ENCODE results near the gene FSTL4.
A peak's percentile ranks its signal among the peaks of the same experiment; 100 is the strongest.

The FSTL4 gene

GRCh38 chr5:133433641-133434040 is 178.7 kb downstream of the FSTL4 start:
- no peaks in the 10 kb centered on the region for H3K4me1 Mint-ChIP-seq

GRCh38 chr5:133432956-133433532 is 179.3 kb downstream of the FSTL4 start:
- Mint-ChIP-seq H3K36me3 (no peaks in the 10 kb centered on the region), H3K27ac (no peak overlapping the region), H3K4me1 (no peaks in the 10 kb centered on the region), H3K9me3 (no peaks in the 10 kb centered on the region), H3K4me3 (no peak overlapping the region)
- ATAC-seq (no peak), DNase-seq (ENCODE audit: low spot score in 2 of 2) (peak in 1 of 2 donors; percentile 33)

More at GRCh38 chr5:133433641-133434040, 178.7 kb downstream of the FSTL4 start:
- Mint-ChIP-seq H3K4me3 (no peak overlapping the region), H3K9me3 (no peaks in the 10 kb centered on the region), H3K36me3 (no peaks in the 10 kb centered on the region), H3K27ac (no peak overlapping the region)
- DNase-seq (ENCODE audit: low spot score in 2 of 2) (peak in 1 of 2 donors; percentile 38), ATAC-seq (no peak)

DNA sequence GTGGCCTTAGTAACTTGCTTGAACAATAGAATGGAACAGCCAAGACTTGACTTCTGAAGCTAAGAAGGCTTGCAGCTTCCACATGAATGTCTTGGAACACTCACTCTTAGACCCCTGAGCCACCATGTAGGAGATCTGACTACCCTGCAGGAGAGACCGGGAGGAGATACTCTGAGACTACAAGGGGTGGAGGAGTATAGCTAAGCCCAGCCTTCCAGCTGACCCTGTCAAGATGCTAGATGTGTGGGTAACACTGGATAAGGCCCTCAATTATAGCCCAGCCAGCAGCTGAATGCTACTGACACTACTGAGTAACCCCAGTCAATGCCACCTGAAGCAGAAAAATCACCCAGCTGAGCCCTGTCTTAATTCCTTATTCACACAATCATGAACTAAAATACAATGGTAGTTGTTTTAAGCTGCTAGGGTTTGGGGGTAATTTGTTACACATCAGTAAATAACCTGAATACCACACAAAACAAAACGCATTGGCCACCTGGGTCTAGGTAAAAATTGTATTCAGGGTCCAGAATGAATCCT is 180.9 kb downstream of the FSTL4 start:
- Mint-ChIP-seq H3K4me1 (no peaks in the 10 kb centered on the region), H3K27ac (no peak overlapping the region), H3K9me3 (no peaks in the 10 kb centered on the region), H3K36me3 (no peaks in the 10 kb centered on the region), H3K4me3 (no peak overlapping the region)
- ATAC-seq: no peak
- no peak for DNase-seq (ENCODE audit: low spot score in 2 of 2)

GRCh38 chr5:133430095-133430494 is 182.2 kb downstream of the FSTL4 start:
- H3K27ac Mint-ChIP-seq: no peak overlapping the region

DNA sequence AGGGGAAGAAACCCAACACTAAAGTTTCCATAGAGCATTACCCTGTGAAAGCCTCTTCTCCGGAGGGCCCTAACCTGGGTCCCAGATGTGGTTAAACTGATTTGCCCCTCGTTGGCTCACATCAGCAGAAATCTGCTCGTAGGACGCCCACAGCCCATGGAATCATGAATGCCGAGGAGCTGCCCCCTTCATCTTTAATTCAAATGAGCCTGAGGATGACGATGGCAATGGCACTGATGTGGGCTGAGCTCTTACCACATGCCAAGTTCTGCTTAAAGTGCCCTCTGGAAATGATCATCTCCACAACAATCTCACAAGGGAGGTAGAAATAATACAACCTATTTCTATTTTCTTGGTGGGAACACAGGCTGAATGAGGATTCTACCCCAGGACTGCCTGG is 183.3 kb downstream of the FSTL4 start:
- H3K9me3 Mint-ChIP-seq: no peaks in the 10 kb centered on the region
- H3K36me3 Mint-ChIP-seq: no peaks in the 10 kb centered on the region
- H3K27ac Mint-ChIP-seq: no peak overlapping the region
- H3K4me1 Mint-ChIP-seq: peaks cover 3% of the 10 kb centered on the region
- H3K4me3 Mint-ChIP-seq: no peak overlapping the region
- DNase-seq (ENCODE audit: low spot score in 2 of 2): no peak
- ATAC-seq: no peak

More at GRCh38 chr5:133430095-133430494, 182.2 kb downstream of the FSTL4 start:
- ATAC-seq: no peak
- no peak overlapping the region for H3K4me3 Mint-ChIP-seq
- no peaks in the 10 kb centered on the region for H3K4me1 Mint-ChIP-seq
- H3K9me3 Mint-ChIP-seq: no peaks in the 10 kb centered on the region
- no peaks in the 10 kb centered on the region for H3K36me3 Mint-ChIP-seq
- DNase-seq (ENCODE audit: low spot score in 2 of 2): no peak

DNA sequence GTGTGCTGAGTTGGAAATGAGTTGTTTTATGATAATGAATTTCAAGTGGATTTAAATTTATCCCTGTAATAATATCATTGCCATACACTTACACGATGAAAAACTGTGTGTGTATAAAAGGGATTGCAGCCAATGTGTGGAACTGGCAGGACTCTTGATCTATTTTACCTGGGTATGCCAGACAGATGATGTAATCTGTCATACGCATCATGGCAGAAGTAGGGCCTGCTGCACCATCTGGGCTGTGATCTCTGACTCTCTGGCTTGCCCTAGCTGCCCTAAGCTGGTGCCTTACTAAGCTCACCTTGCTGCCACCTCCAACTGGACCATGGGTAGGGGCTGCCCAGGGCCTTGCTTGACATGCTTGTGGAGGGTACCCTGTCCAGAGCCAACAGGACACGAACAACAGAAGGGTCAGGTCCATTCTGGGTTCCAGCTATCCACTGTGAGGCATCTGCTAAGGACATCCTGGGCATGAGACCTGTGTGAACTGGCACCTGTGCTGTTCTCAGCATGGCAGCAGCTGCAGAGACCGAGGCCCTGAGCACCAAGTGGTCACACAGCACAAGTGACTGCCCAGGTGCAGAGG is 184.2 kb downstream of the FSTL4 start:
- DNase-seq (ENCODE audit: low spot score in 2 of 2): no peak
- H3K9me3 Mint-ChIP-seq: no peaks in the 10 kb centered on the region
- H3K4me1 Mint-ChIP-seq: peaks cover 12% of the 10 kb centered on the region

GRCh38 chr5:133427121-133427777 is 185.1 kb downstream of the FSTL4 start:
- Mint-ChIP-seq H3K4me3 (no peak overlapping the region), H3K27ac (no peak overlapping the region), H3K36me3 (peaks cover 5% of the 10 kb centered on the region), H3K9me3 (no peaks in the 10 kb centered on the region), H3K4me1 (peaks cover 14% of the 10 kb centered on the region)
- ATAC-seq (no peak), DNase-seq (ENCODE audit: low spot score in 2 of 2) (no peak)

More for the DNA sequence above, 184.2 kb downstream of the FSTL4 start:
- Mint-ChIP-seq H3K4me3 (no peak overlapping the region), H3K36me3 (peaks cover 5% of the 10 kb centered on the region), H3K27ac (no peak overlapping the region)
- ATAC-seq: no peak

GRCh38 chr5:133426264-133426663 is 186.1 kb downstream of the FSTL4 start:
- Mint-ChIP-seq H3K27ac (no peak overlapping the region), H3K4me1 (peaks cover 14% of the 10 kb centered on the region), H3K9me3 (no peaks in the 10 kb centered on the region), H3K4me3 (no peak overlapping the region), H3K36me3 (peaks cover 5% of the 10 kb centered on the region)
- no peak for DNase-seq (ENCODE audit: low spot score in 2 of 2)
- no peak for ATAC-seq

GRCh38 chr5:133425764-133426163 is 186.6 kb downstream of the FSTL4 start:
- no peak overlapping the region for H3K27ac Mint-ChIP-seq
- peaks cover 14% of the 10 kb centered on the region for H3K4me1 Mint-ChIP-seq
- no peak overlapping the region for H3K4me3 Mint-ChIP-seq
- H3K9me3 Mint-ChIP-seq: no peaks in the 10 kb centered on the region
- peaks cover 5% of the 10 kb centered on the region for H3K36me3 Mint-ChIP-seq
- ATAC-seq (no peak), DNase-seq (ENCODE audit: low spot score in 2 of 2) (no peak)

GRCh38 chr5:133425222-133425621 is 187.1 kb downstream of the FSTL4 start:
- H3K4me3 Mint-ChIP-seq: no peak overlapping the region
- H3K9me3 Mint-ChIP-seq: no peaks in the 10 kb centered on the region
- DNase-seq (ENCODE audit: low spot score in 2 of 2): peak in 1 of 2 donors; percentile 38
- no peak overlapping the region for H3K27ac Mint-ChIP-seq
- peaks cover 14% of the 10 kb centered on the region for H3K4me1 Mint-ChIP-seq
- H3K36me3 Mint-ChIP-seq: peaks cover 5% of the 10 kb centered on the region
- ATAC-seq: no peak

- Mint-ChIP-seq H3K4me1 (peaks cover 14% of the 10 kb centered on the region), H3K4me3 (peak overlapping the region; percentile 39), H3K27ac (no peak overlapping the region), H3K9me3 (no peaks in the 10 kb centered on the region), H3K36me3 (peaks cover 5% of the 10 kb centered on the region)
- ATAC-seq: peak; percentile 96
- DNase-seq (ENCODE audit: low spot score in 2 of 2): peak; percentile 64 to 82
Measured at GRCh38 chr5:133423618-133424282, 188.6 kb downstream of the FSTL4 start.

- peaks cover 5% of the 10 kb centered on the region for H3K36me3 Mint-ChIP-seq
- peaks cover 14% of the 10 kb centered on the region for H3K4me1 Mint-ChIP-seq
- no peak for ATAC-seq
- H3K4me3 Mint-ChIP-seq: peak overlapping the region; percentile 39
- H3K27ac Mint-ChIP-seq: no peak overlapping the region
- DNase-seq (ENCODE audit: low spot score in 2 of 2): no peak
- no peaks in the 10 kb centered on the region for H3K9me3 Mint-ChIP-seq
Measured at GRCh38 chr5:133423011-133423617, 189.2 kb downstream of the FSTL4 start.

GRCh38 chr5:133421806-133422205 is 190.5 kb downstream of the FSTL4 start:
- Mint-ChIP-seq H3K27ac (no peak overlapping the region), H3K4me3 (no peak overlapping the region), H3K36me3 (peaks cover 5% of the 10 kb centered on the region), H3K9me3 (no peaks in the 10 kb centered on the region), H3K4me1 (peaks cover 14% of the 10 kb centered on the region)
- DNase-seq (ENCODE audit: low spot score in 2 of 2) (no peak), ATAC-seq (no peak)

GRCh38 chr5:133421394-133421793 is 190.9 kb downstream of the FSTL4 start:
- H3K4me1 Mint-ChIP-seq: peaks cover 14% of the 10 kb centered on the region
- H3K9me3 Mint-ChIP-seq: no peaks in the 10 kb centered on the region
- DNase-seq (ENCODE audit: low spot score in 2 of 2): peak in 1 of 2 donors; percentile 50
- no peak overlapping the region for H3K27ac Mint-ChIP-seq
- peaks cover 5% of the 10 kb centered on the region for H3K36me3 Mint-ChIP-seq
- H3K4me3 Mint-ChIP-seq: no peak overlapping the region
- no peak for ATAC-seq

Data from stimulated activated effector memory CD8-positive, alpha-beta T cell treated with anti-CD3 and anti-CD28 coated beads, Interleukin-12 subunit alpha, Interleukin-12 subunit beta, amount 100 ng/mL, for 72 hours (primary cell).